ENCODE data around the gene C3AR1. TPM values are rescaled to one million over a fixed set of nuclear protein-coding genes. Genes with fewer than 3 reads are reported as not detected.

The C3AR1 gene
- polyA plus RNA-seq, 2 of the 4 experiments (the other 2 are of a cell fraction), result not detected

- H3K4me2 ChIP-seq, result no peak overlapping the region
- ATAC-seq (no peak), DNase-seq (ENCODE audit: low read depth in 1 of 2, low spot score in 1 of 2) (no peak), FAIRE-seq (no peak)
- TF ChIP-seq MAX (IDR thresholded peaks at IDR 0.05), result no peak
- TF ChIP-seq MAFK (IDR thresholded peaks at IDR 0.05; ENCODE audit: partially characterized antibody), result no peak
- no peak for TF ChIP-seq HMGXB4 (CRISPR knock-in tag; IDR thresholded peaks at IDR 0.05; ENCODE audit: borderline replicate concordance)
- no peak for TF ChIP-seq ZSCAN20 (CRISPR knock-in tag; IDR thresholded peaks at IDR 0.05)
- no peak for TF ChIP-seq CBX2 (IDR thresholded peaks at IDR 0.05; ENCODE audit: borderline replicate concordance, low read depth)
- no peak for TF ChIP-seq CEBPB (IDR thresholded peaks at IDR 0.05)
- no peak for TF ChIP-seq USF2 (IDR thresholded peaks at IDR 0.05)
- no peak for TF ChIP-seq MAZ (IDR thresholded peaks at IDR 0.05; ENCODE audit: borderline replicate concordance, low read depth, low read length)
- no peak for TF ChIP-seq ATOH8 (CRISPR knock-in tag; IDR thresholded peaks at IDR 0.05; ENCODE audit: low read depth)
- TF ChIP-seq RCOR1 (IDR thresholded peaks at IDR 0.05; ENCODE audit: low read depth, low read length), result no peak
- H3K27ac ChIP-seq, result no peak overlapping the region
- WGBS (ENCODE audit: missing lambda C conversion rate), result 94% methylated on average over 3 of the region's 3 CpGs
- CTCF ChIA-PET, result interaction anchor here (1.1 to 4.4 kb wide), 3 partner anchors 10 to 18 kb away, joined by 4 to 14 read pairs (median 5); no protein-coding TSS in a partner anchor
- POLR2A ChIA-PET, result no interaction called here
- no peak overlapping the region for H3K4me3 ChIP-seq
- H3K9me3 ChIP-seq, result no peaks in the 10 kb centered on the region
- no peaks in the 10 kb centered on the region for H3K4me1 ChIP-seq
Measured at GRCh38 chr12:8099235-8099634, 33.1 kb upstream of the C3AR1 start.

- TF ChIP-seq ZSCAN20 (CRISPR knock-in tag; IDR thresholded peaks at IDR 0.05) (no peak), HEYL (CRISPR knock-in tag; IDR thresholded peaks at IDR 0.05) (no peak), HOXB5 (CRISPR knock-in tag; IDR thresholded peaks at IDR 0.05) (no peak), ELK1 (IDR thresholded peaks at IDR 0.05; ENCODE audit: low read depth, low read length) (no peak), RNF2 (IDR thresholded peaks at IDR 0.05; ENCODE audit: borderline replicate concordance, low read depth) (no peak), POLR2A (IDR thresholded peaks at IDR 0.05; ENCODE audit: low read length) (no peak), ZC3H11A (IDR thresholded peaks at IDR 0.05) (no peak), POLR2AphosphoS2 (conservative IDR thresholded peaks at IDR 0.05; ENCODE audit: low read length) (no peak), RFX5 (IDR thresholded peaks at IDR 0.05) (no peak), EHMT2 (IDR thresholded peaks at IDR 0.05; ENCODE audit: low read depth) (no peak), CBX2 (IDR thresholded peaks at IDR 0.05; ENCODE audit: borderline replicate concordance, low read depth) (no peak), EHF (CRISPR knock-in tag; IDR thresholded peaks at IDR 0.05) (no peak), KDM5A (IDR thresholded peaks at IDR 0.05) (no peak), FOXS1 (CRISPR knock-in tag; IDR thresholded peaks at IDR 0.05) (no peak), PBX3 (IDR thresholded peaks at IDR 0.05) (no peak), NPAS2 (CRISPR knock-in tag; IDR thresholded peaks at IDR 0.05; ENCODE audit: borderline replicate concordance) (no peak), SREBF2 (IDR thresholded peaks at IDR 0.05) (no peak), HDAC2 (IDR thresholded peaks at IDR 0.05) (no peak)
- 93% methylated on average over 2 of the region's 2 CpGs for WGBS (ENCODE audit: missing lambda C conversion rate)
- ATAC-seq (no peak), FAIRE-seq (peak; percentile 23), DNase-seq (ENCODE audit: low read depth in 1 of 2, low spot score in 1 of 2) (no peak)
- Histone ChIP-seq H3K9me3 (no peaks in the 10 kb centered on the region), H3K4me1 (no peaks in the 10 kb centered on the region), H3K4me3 (no peak overlapping the region), H3K27ac (no peak overlapping the region), H3K4me2 (no peak overlapping the region)
- ChIA-PET POLR2A (no interaction called here), CTCF (interaction anchor here (1.2 to 4.4 kb wide), 2 partner anchors 12 to 18 kb away, joined by 5 to 14 read pairs; no protein-coding TSS in a partner anchor)
Measured at GRCh38 chr12:8096281-8096915, 30.2 kb upstream of the C3AR1 start.
